PC-3 (cell line): ENCODE measurements around the gene CHCHD10. TPM values are rescaled to one million over a fixed set of nuclear protein-coding genes. Genes with fewer than 3 reads are reported as not detected.
A peak's percentile ranks its signal among the peaks of the same experiment; 100 is the strongest.

Experiments
- ATAC-seq: fragments of 200-7000 bp; cut with Tn5 transposase; 2 replicates; pipeline ENCODE4 v1.9.1; 2020; ENCODE audit warnings: mild to moderate bottlenecking, moderate library complexity
- BruUV-seq: library from RNA; stranded (reverse); fragments of 400-500 nt; replicated peaks from 2 replicates; lab custom pipeline; 2021; lab: Mats Ljungman, UMichigan
- CTCF ChIA-PET: fragments of 300-600 bp; sonication (Branson Sonifier 250); formaldehyde crosslinking; loops from one replicate; lab custom pipeline; 2022; ENCODE audit warnings: antibody characterized with exemption; lab: Charles Lee
- POLR2A ChIA-PET: fragments of 300-600 bp; sonication (Branson Sonifier 250); formaldehyde crosslinking; loops from one replicate; lab custom pipeline; 2022; ENCODE audit warnings: antibody characterized with exemption; ENCODE audit not compliant: unreplicated experiment; lab: Charles Lee
- DNase-seq: peaks from one replicate; pipeline ENCODE4 v3.0.0-alpha.2; 2015
- H2AFZ ChIP-seq: fragments of 300-600 bp; sonication (generic); 2 replicates; pipeline ENCODE4 v1.6.0; 2016; ENCODE audit warnings: antibody characterized with exemption, low read length
- H3F3A ChIP-seq: fragments of 300-600 bp; sonication (generic); one replicate; pipeline ENCODE4 v1.6.0; 2017; ENCODE audit warnings: antibody characterized with exemption, low read length, control low read depth, mild to moderate bottlenecking; ENCODE audit not compliant: unreplicated experiment
- H3K27ac ChIP-seq: fragments of 300-600 bp; sonication (generic); 2 replicates; pipeline ENCODE4 v1.5.1; 2016; ENCODE audit warnings: mild to moderate bottlenecking, low read length
- H3K27me3 ChIP-seq: fragments of 300-600 bp; sonication (generic); 2 replicates; pipeline ENCODE4 v1.6.1; 2016; ENCODE audit warnings: low read length, mixed read lengths
- H3K36me3 ChIP-seq: fragments of 300-600 bp; sonication (generic); 2 replicates; pipeline ENCODE4 v1.6.1; 2016; ENCODE audit warnings: low read depth, mixed run types, low read length, mixed read lengths
- H3K4me1 ChIP-seq: fragments of 300-600 bp; sonication (generic); 2 replicates; pipeline ENCODE4 v1.5.1; 2016; ENCODE audit warnings: low read length; ENCODE audit not compliant: insufficient read depth
- H3K4me2 ChIP-seq: fragments of 300-600 bp; sonication (generic); 2 replicates; pipeline ENCODE4 v1.6.0; 2016; ENCODE audit warnings: low read length
- H3K4me3 ChIP-seq: fragments of 300-600 bp; sonication (generic); 2 replicates; pipeline ENCODE4 v1.5.1; 2016; ENCODE audit warnings: mild to moderate bottlenecking, low read length, mixed read lengths
- H3K79me2 ChIP-seq: fragments of 300-600 bp; sonication (generic); 2 replicates; pipeline ENCODE4 v1.6.1; 2017; ENCODE audit warnings: low read length, mixed read lengths
- H3K9ac ChIP-seq: fragments of 300-600 bp; sonication (generic); 2 replicates; pipeline ENCODE4 v1.6.0; 2016; ENCODE audit warnings: mild to moderate bottlenecking, low read length
- H3K9me2 ChIP-seq: fragments of 300-600 bp; sonication (generic); replicated peaks from 2 replicates; pipeline ENCODE4 v1.6.1; 2016; ENCODE audit warnings: mixed run types, low read length, mixed read lengths
- H3K9me3 ChIP-seq: fragments of 300-600 bp; sonication (generic); 2 replicates; pipeline ENCODE4 v1.6.1; 2016; ENCODE audit warnings: low read length, mixed read lengths
- H4K20me1 ChIP-seq: fragments of 300-600 bp; sonication (generic); 2 replicates; pipeline ENCODE4 v1.6.1; 2016; ENCODE audit warnings: low read length, mixed read lengths
- EZH2 ChIP-seq: fragments of 300-600 bp; sonication (generic); IDR thresholded peaks from one replicate; pipeline ENCODE4 v1.6.1; 2017; ENCODE audit warnings: antibody characterized with exemption, mild to moderate bottlenecking, low read length; ENCODE audit not compliant: unreplicated experiment
- EZH2phosphoT487 ChIP-seq: fragments of 300-600 bp; sonication (generic); IDR thresholded peaks from 2 replicates; pipeline ENCODE4 v1.6.1; 2018; ENCODE audit warnings: mild to moderate bottlenecking, antibody characterized with exemption, low read length, borderline replicate concordance
- intact Hi-C: fragments of 100-400 bp; cut with micrococcal nuclease; formaldehyde crosslinking; loops from 2 replicates; pipeline ENCODE4 v1.9.0; 2023
- total RNA-seq: library from RNA; depleted of rRNA; stranded (reverse); fragments of >200 nt; gene quantifications from 2 replicates; pipeline ENCODE4 v1.2.3, GENCODE V29; 2014
- TF ChIP-seq, protein P1 (sequence below): fragments of 300-600 bp; sonication (generic); conservative IDR thresholded peaks from 2 replicates; pipeline ENCODE4 v1.5.1; 2017; ENCODE audit warnings: antibody characterized with exemption, low read depth, mild to moderate bottlenecking, low read length

The CHCHD10 gene
- total RNA-seq, 1 experiment from 2014 or later, result 98.1 TPM

GRCh38 chr22:23750714-23751440, 16.9 kb downstream of the CHCHD10 start, which contains the start of gene ZNF70:
TSS of gene ZNF70 (minus strand) at chr22:23751112. CDS start at chr22:23745140, 5,972 bp downstream.
- H3K9me2 ChIP-seq, result no peaks in the 10 kb centered on the region
- H3K9me3 ChIP-seq, result no peaks in the 10 kb centered on the region
- H3K79me2 ChIP-seq, result 0 out of 2 replicates have a peak, but pooled peaks cover 4% of the 10 kb centered on the region
- ChIA-PET CTCF (interaction anchor here (0.6 kb wide), 2 partner anchors 37 to 99 kb away, joined by 3 read pairs; no protein-coding TSS in a partner anchor), POLR2A (interaction anchor here (0.6 kb wide), 2 partner anchors 12 to 29 kb away, joined by 3 to 4 read pairs; no protein-coding TSS in a partner anchor)
- peak within 1 kb of the TSS; percentile 33; the same call in 1 of the 2 replicates for H3K27ac ChIP-seq
- H3K9ac ChIP-seq, result peak within 1 kb of the TSS; percentile 88
- no TSS peak for BruUV-seq
- DNase-seq (peak; percentile 85), ATAC-seq (peak; percentile 96)
- H2AFZ ChIP-seq, result peak within 1 kb of the TSS; percentile 95
- TF ChIP-seq EZH2 (no peak), EZH2phosphoT487 (no peak)
- TF ChIP-seq, protein P1, sequence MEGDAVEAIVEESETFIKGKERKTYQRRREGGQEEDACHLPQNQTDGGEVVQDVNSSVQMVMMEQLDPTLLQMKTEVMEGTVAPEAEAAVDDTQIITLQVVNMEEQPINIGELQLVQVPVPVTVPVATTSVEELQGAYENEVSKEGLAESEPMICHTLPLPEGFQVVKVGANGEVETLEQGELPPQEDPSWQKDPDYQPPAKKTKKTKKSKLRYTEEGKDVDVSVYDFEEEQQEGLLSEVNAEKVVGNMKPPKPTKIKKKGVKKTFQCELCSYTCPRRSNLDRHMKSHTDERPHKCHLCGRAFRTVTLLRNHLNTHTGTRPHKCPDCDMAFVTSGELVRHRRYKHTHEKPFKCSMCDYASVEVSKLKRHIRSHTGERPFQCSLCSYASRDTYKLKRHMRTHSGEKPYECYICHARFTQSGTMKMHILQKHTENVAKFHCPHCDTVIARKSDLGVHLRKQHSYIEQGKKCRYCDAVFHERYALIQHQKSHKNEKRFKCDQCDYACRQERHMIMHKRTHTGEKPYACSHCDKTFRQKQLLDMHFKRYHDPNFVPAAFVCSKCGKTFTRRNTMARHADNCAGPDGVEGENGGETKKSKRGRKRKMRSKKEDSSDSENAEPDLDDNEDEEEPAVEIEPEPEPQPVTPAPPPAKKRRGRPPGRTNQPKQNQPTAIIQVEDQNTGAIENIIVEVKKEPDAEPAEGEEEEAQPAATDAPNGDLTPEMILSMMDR, result no peak
- H3K4me2 ChIP-seq, result peak within 1 kb of the TSS; percentile 97
- peak within 1 kb of the TSS; percentile 86 for H3K4me3 ChIP-seq
- no peaks in the 10 kb centered on the region for H3K27me3 ChIP-seq
- H3F3A ChIP-seq, result no peaks in the 10 kb centered on the region
- H4K20me1 ChIP-seq, result no peaks in the 10 kb centered on the region
- intact Hi-C loops, result no loop called here
- no peaks in the 10 kb centered on the region for H3K36me3 ChIP-seq
- peaks cover 8% of the 10 kb centered on the region for H3K4me1 ChIP-seq

- Histone ChIP-seq H3K4me2 (peak overlapping the region; percentile 97), H3K36me3 (no peaks in the 10 kb centered on the region), H3K27ac (no peak overlapping the region), H3K4me1 (peaks cover 8% of the 10 kb centered on the region), H3F3A (no peaks in the 10 kb centered on the region), H3K4me3 (peak overlapping the region; percentile 86), H3K9ac (peak overlapping the region; percentile 69), H3K27me3 (no peaks in the 10 kb centered on the region), H3K79me2 (0 out of 2 replicates have a peak, but pooled peaks cover 4% of the 10 kb centered on the region), H3K9me2 (no peaks in the 10 kb centered on the region), H3K9me3 (no peaks in the 10 kb centered on the region), H4K20me1 (no peaks in the 10 kb centered on the region), H2AFZ (peak overlapping the region; percentile 95)
- ChIA-PET POLR2A (interaction anchor here (0.6 kb wide), 2 partner anchors 13 to 29 kb away, joined by 3 to 4 read pairs; no protein-coding TSS in a partner anchor), CTCF (no interaction called here)
- TSS peak; percentile 76 for BruUV-seq
- intact Hi-C loops, result no loop called here
- TF ChIP-seq EZH2phosphoT487 (no peak), EZH2 (no peak)
- TF ChIP-seq, protein P1, result no peak
- ATAC-seq, result no peak
- no peak for DNase-seq
Measured at GRCh38 chr22:23750367-23750713, 17.4 kb downstream of the CHCHD10 start.

DNA sequence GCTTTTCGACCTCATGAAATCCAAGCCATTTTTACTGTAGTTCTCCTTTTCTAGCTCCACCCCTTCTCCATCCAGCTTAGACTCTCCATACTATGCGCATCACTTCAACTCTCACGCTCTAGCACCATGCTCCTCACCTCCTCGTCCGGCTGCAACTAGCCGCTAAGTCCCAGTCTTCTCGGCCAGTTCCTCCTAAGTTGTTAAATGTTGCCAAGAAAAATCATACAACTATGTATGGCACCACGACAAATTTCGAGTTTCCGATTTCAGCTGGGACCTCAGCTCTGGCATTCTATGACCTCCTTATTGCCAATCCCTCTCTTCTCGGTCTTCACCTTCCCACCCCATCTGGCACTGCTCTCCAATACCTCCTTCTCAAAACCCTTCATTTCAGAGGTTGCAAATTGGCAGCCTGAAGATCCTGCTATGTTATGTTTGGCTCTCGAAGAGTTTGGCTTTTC, 17.9 kb downstream of the CHCHD10 start:
- Histone ChIP-seq H3K9ac (no peak overlapping the region; the same call in 1 of the 2 replicates), H3K9me2 (no peaks in the 10 kb centered on the region), H3K9me3 (no peaks in the 10 kb centered on the region), H3F3A (no peaks in the 10 kb centered on the region), H3K27ac (no peak overlapping the region), H3K79me2 (0 out of 2 replicates have a peak, but pooled peaks cover 4% of the 10 kb centered on the region), H3K4me2 (peak overlapping the region; percentile 97), H3K36me3 (peaks cover under 1% of the 10 kb centered on the region; the same call in 1 of the 2 replicates), H3K27me3 (no peaks in the 10 kb centered on the region), H3K4me1 (peaks cover 8% of the 10 kb centered on the region), H4K20me1 (no peaks in the 10 kb centered on the region), H3K4me3 (peak overlapping the region; percentile 86; the same call in 1 of the 2 replicates), H2AFZ (no peak overlapping the region)
- BruUV-seq, result no TSS peak
- ATAC-seq, result no peak
- intact Hi-C loops, result no loop called here
- TF ChIP-seq, protein P1, result no peak
- TF ChIP-seq EZH2 (no peak), EZH2phosphoT487 (no peak)
- DNase-seq, result no peak
- ChIA-PET POLR2A (no interaction called here), CTCF (no interaction called here)
